ENCODE data around the gene RIC1. TPM values are rescaled to one million over a fixed set of nuclear protein-coding genes. Genes with fewer than 3 reads are reported as not detected.
"Not testable (repeated sequence)": the region's sequence is repeated elsewhere in the genome, so short reads cannot be mapped to it uniquely, and the experiment has no call there.

Gene RIC1
- total RNA-seq, 1 donor from 2014 or later: 20.4 TPM

- Mint-ChIP-seq H3K4me3 (ENCODE audit: unreplicated experiment) (no peak overlapping the region), H3K4me1 (ENCODE audit: unreplicated experiment) (peaks cover 3% of the 10 kb centered on the region), H3K27ac (ENCODE audit: unreplicated experiment) (no peak overlapping the region), H3K9me3 (ENCODE audit: unreplicated experiment) (no peaks in the 10 kb centered on the region), H3K36me3 (ENCODE audit: low read depth, unreplicated experiment) (peaks cover 32% of the 10 kb centered on the region), H3K27me3 (ENCODE audit: unreplicated experiment) (no peaks in the 10 kb centered on the region)
- TF ChIP-seq CTCF (IDR thresholded peaks at IDR 0.05; ENCODE audit: unreplicated experiment): no peak
- no peak for DNase-seq (ENCODE audit: low spot score)
Measured at GRCh38 chr9:5767968-5768932, 139.3 kb downstream of the RIC1 start.

- H3K4me1 Mint-ChIP-seq (ENCODE audit: unreplicated experiment): peaks cover 3% of the 10 kb centered on the region
- no peak for TF ChIP-seq CTCF (IDR thresholded peaks at IDR 0.05; ENCODE audit: unreplicated experiment)
- H3K27ac Mint-ChIP-seq (ENCODE audit: unreplicated experiment): no peak overlapping the region
- H3K36me3 Mint-ChIP-seq (ENCODE audit: low read depth, unreplicated experiment): peaks cover 18% of the 10 kb centered on the region
- no peak for DNase-seq (ENCODE audit: low spot score)
- no peaks in the 10 kb centered on the region for H3K9me3 Mint-ChIP-seq (ENCODE audit: unreplicated experiment)
- H3K4me3 Mint-ChIP-seq (ENCODE audit: unreplicated experiment): no peak overlapping the region
- H3K27me3 Mint-ChIP-seq (ENCODE audit: unreplicated experiment): peaks cover 4% of the 10 kb centered on the region
Measured at GRCh38 chr9:5773324-5773999, 144.6 kb downstream of the RIC1 start.

GRCh38 chr9:5778805-5779204, 149.9 kb downstream of the RIC1 start:
- Mint-ChIP-seq H3K4me3 (ENCODE audit: unreplicated experiment) (peak overlapping the region; percentile 82), H3K4me1 (ENCODE audit: unreplicated experiment) (no peaks in the 10 kb centered on the region), H3K27me3 (ENCODE audit: unreplicated experiment) (peaks cover 5% of the 10 kb centered on the region), H3K36me3 (ENCODE audit: low read depth, unreplicated experiment) (peaks cover 57% of the 10 kb centered on the region), H3K27ac (ENCODE audit: unreplicated experiment) (no peak overlapping the region), H3K9me3 (ENCODE audit: unreplicated experiment) (no peaks in the 10 kb centered on the region)
- TF ChIP-seq CTCF (IDR thresholded peaks at IDR 0.05; ENCODE audit: unreplicated experiment): no peak
- no peak for DNase-seq (ENCODE audit: low spot score)

GRCh38 chr9:5779705-5780218, 150.9 kb downstream of the RIC1 start:
- H3K9me3 Mint-ChIP-seq (ENCODE audit: unreplicated experiment); H3K27me3 Mint-ChIP-seq (ENCODE audit: unreplicated experiment); H3K4me1 Mint-ChIP-seq (ENCODE audit: unreplicated experiment); H3K27ac Mint-ChIP-seq (ENCODE audit: unreplicated experiment); DNase-seq (ENCODE audit: low spot score): not testable (repeated sequence)
- Mint-ChIP-seq H3K36me3 (ENCODE audit: low read depth, unreplicated experiment) (peaks cover 60% of the 10 kb centered on the region), H3K4me3 (ENCODE audit: unreplicated experiment) (peak overlapping the region; percentile 51)

- not testable (repeated sequence) for H3K27me3 Mint-ChIP-seq (ENCODE audit: unreplicated experiment); DNase-seq (ENCODE audit: low spot score); H3K4me1 Mint-ChIP-seq (ENCODE audit: unreplicated experiment); H3K9me3 Mint-ChIP-seq (ENCODE audit: unreplicated experiment); H3K27ac Mint-ChIP-seq (ENCODE audit: unreplicated experiment); H3K4me3 Mint-ChIP-seq (ENCODE audit: unreplicated experiment)
- peaks cover 50% of the 10 kb centered on the region for H3K36me3 Mint-ChIP-seq (ENCODE audit: low read depth, unreplicated experiment)
Measured at GRCh38 chr9:5783420-5783819, 154.5 kb downstream of the RIC1 start.

Measured in endothelial cell (in vitro differentiated cells).